Endothelial cell of umbilical vein (primary cell): Measurements from ENCODE around the gene ARHGAP15. TPM values are rescaled to one million over a fixed set of nuclear protein-coding genes. Genes with fewer than 3 reads are reported as not detected.

ENCODE experiments used
- BruUV-seq: library from RNA; stranded (reverse); fragments of 400-500 nt; replicated peaks from 2 replicates; lab custom pipeline; 2021; lab: Mats Ljungman, UMichigan
- CTCF ChIA-PET: fragments of 300-600, 350-600 bp; sonication (Branson Sonifier 250); formaldehyde crosslinking; loops from one replicate; lab custom pipeline; 2021; ENCODE audit warnings: antibody characterized with exemption, inconsistent platforms; lab: Charles Lee
- POLR2A ChIA-PET: fragments of 300-600, 350-600 bp; sonication (Branson Sonifier 250); formaldehyde crosslinking; loops from one replicate; lab custom pipeline; 2021; ENCODE audit warnings: antibody characterized with exemption, inconsistent platforms; lab: Charles Lee
- DNase-seq: peaks from one replicate; pipeline ENCODE4 v3.0.0-alpha.2; 2011; ENCODE audit warnings: low read depth, low spot score
- FAIRE-seq: peaks from 2 replicates; lab custom pipeline; 2011; peaks lifted over from hg19 to GRCh38; lab: Jason Lieb, UNC
- H2AFZ ChIP-seq: 2 replicates; pipeline ENCODE4 v1.6.0; 2012; ENCODE audit warnings: low read depth, low read length, control low read depth, inconsistent platforms
- H3K27ac ChIP-seq: 2 replicates; pipeline ENCODE4 v1.5.1; 2011; ENCODE audit warnings: low read depth, mild to moderate bottlenecking, control low read depth, low read length, moderate library complexity; ENCODE audit not compliant: insufficient read depth
- H3K27me3 ChIP-seq, 2 experiments: 2 replicates each; pipeline versions ENCODE4 v1.6.0 to v1.6.1; 2011; ENCODE audit warnings: low read length in 2 of 2, mixed read lengths in 1 of 2; ENCODE audit not compliant: control insufficient read depth in 2 of 2, insufficient read depth in 2 of 2
- H3K36me3 ChIP-seq, 2 experiments: 2 replicates in 1 of 2; 3 replicates in 1 of 2; pipeline ENCODE4 v1.5.1; 2011; ENCODE audit warnings: low read length in 2 of 2, mild to moderate bottlenecking in 1 of 2, moderate library complexity in 1 of 2; ENCODE audit not compliant: control insufficient read depth in 2 of 2, insufficient read depth in 2 of 2; ENCODE audit errors: extremely low read depth in 1 of 2
- H3K4me1 ChIP-seq: 3 replicates; pipeline ENCODE4 v1.5.1; 2011; ENCODE audit warnings: mild to moderate bottlenecking, low read length; ENCODE audit not compliant: control insufficient read depth, insufficient read depth; ENCODE audit errors: extremely low read depth
- H3K4me2 ChIP-seq: 2 replicates; pipeline ENCODE4 v1.6.1; 2011; ENCODE audit warnings: low read length, control low read depth, mixed read lengths; ENCODE audit not compliant: insufficient read depth
- H3K4me3 ChIP-seq, 3 experiments: fragments of 200-600 bp in 1 of 3; sonication (generic), shearing (Covaris generic) in 1 of 3; replicated peaks in 1 of 3; 2 replicates each; pipeline ENCODE4 v1.5.1; 2011 to 2016; ENCODE audit warnings: control low read depth in 3 of 3, low read length in 3 of 3, mild to moderate bottlenecking in 2 of 3, inconsistent platforms in 1 of 3, low read depth in 1 of 3, moderate library complexity in 1 of 3; ENCODE audit not compliant: insufficient read depth in 1 of 3
- H3K79me2 ChIP-seq: 2 replicates; pipeline ENCODE4 v1.6.0; 2012; ENCODE audit warnings: low read length, inconsistent platforms; ENCODE audit not compliant: control insufficient read depth, insufficient read depth
- H3K9ac ChIP-seq: replicated peaks from 2 replicates; pipeline ENCODE3; 2011; ENCODE audit warnings: low read length, control low read depth; ENCODE audit not compliant: insufficient read depth; ENCODE audit errors: extremely low read depth
- H3K9me1 ChIP-seq: replicated peaks from 3 replicates; pipeline ENCODE4 v1.6.0; 2011; ENCODE audit warnings: mild to moderate bottlenecking, low read length; ENCODE audit not compliant: control insufficient read depth, insufficient read depth; ENCODE audit errors: extremely low read depth
- H3K9me3 ChIP-seq: replicated peaks from 2 replicates; pipeline ENCODE4 v1.5.1; 2012; ENCODE audit warnings: low read length, inconsistent platforms; ENCODE audit not compliant: control insufficient read depth, insufficient read depth
- H4K20me1 ChIP-seq: replicated peaks from 2 replicates; pipeline ENCODE3; 2011; ENCODE audit warnings: mild to moderate bottlenecking, low read length; ENCODE audit not compliant: control insufficient read depth, insufficient read depth; ENCODE audit errors: extremely low read depth
- CTCF ChIP-seq, 2 donors: IDR thresholded peaks; 1 replicate in 1 of 2; 2 replicates in 1 of 2; pipeline ENCODE4 v1.5.1; 2011; ENCODE audit warnings: low read length in 2 of 2, mild to moderate bottlenecking in 2 of 2, moderate library complexity in 2 of 2, control low read depth in 1 of 2, inconsistent platforms in 1 of 2, low read depth in 1 of 2; ENCODE audit not compliant: insufficient read depth in 1 of 2; ENCODE audit errors: extremely low read depth in 1 of 2
- EZH2 ChIP-seq: IDR thresholded peaks from 2 replicates; pipeline ENCODE4 v1.6.1; 2012; ENCODE audit warnings: borderline replicate concordance, low read depth, mild to moderate bottlenecking, moderate library complexity, low read length, inconsistent platforms; ENCODE audit not compliant: severe bottlenecking
- FOS ChIP-seq: IDR thresholded peaks from 2 replicates; pipeline ENCODE4 v1.6.1; 2011; ENCODE audit warnings: mild to moderate bottlenecking, low read length, moderate library complexity, borderline replicate concordance; ENCODE audit not compliant: insufficient read depth
- GATA2 ChIP-seq: IDR thresholded peaks from 2 replicates; pipeline ENCODE4 v1.7.0; 2011; ENCODE audit warnings: low read depth, mild to moderate bottlenecking, moderate library complexity, mixed read lengths, low read length; ENCODE audit not compliant: insufficient read length, insufficient read depth
- JUN ChIP-seq: IDR thresholded peaks from 2 replicates; pipeline ENCODE4 v1.6.1; 2011; ENCODE audit warnings: borderline replicate concordance, low read depth; ENCODE audit not compliant: insufficient read length, insufficient read depth
- MAX ChIP-seq: IDR thresholded peaks from 2 replicates; pipeline ENCODE4 v1.6.1; 2011; ENCODE audit not compliant: insufficient read depth, insufficient read length
- MYC ChIP-seq: IDR thresholded peaks from one replicate; pipeline ENCODE4 v1.6.1; 2011; ENCODE audit warnings: mild to moderate bottlenecking, low read depth, low read length
- POLR2A ChIP-seq: IDR thresholded peaks from 2 replicates; pipeline ENCODE4 v1.6.1; 2012; ENCODE audit warnings: low read depth, mild to moderate bottlenecking, control low read depth, low read length
- POLR2AphosphoS5 ChIP-seq: IDR thresholded peaks from 2 replicates; pipeline ENCODE4 v1.6.1; 2012; ENCODE audit warnings: low read depth, mild to moderate bottlenecking, control low read depth, low read length, moderate library complexity; ENCODE audit not compliant: insufficient read depth
- dilution Hi-C: fragments of 300-500 bp; cut with MboI; formaldehyde crosslinking; loops from one replicate; pipeline ENCODE4 v1.15.0; 2019; ENCODE audit warnings: low sequenced_read_pairs; ENCODE audit not compliant: extremely low pct_ligation_motif_present
- intact Hi-C: fragments of 100-400 bp; cut with micrococcal nuclease; formaldehyde crosslinking; loops from one replicate; pipeline ENCODE4 v1.10.0; 2022
- polyA plus RNA-seq, 4 experiments: library from polyadenylated mRNA; depleted of rRNA in 3 of 4; stranded (reverse) in 3 of 4; unstranded in 1 of 4; fragments of >200 nt; gene quantifications; 2 replicates each; pipeline versions ENCODE4 v1.2.1 to v1.2.3, GENCODE V29; 2011 to 2012; ENCODE audit warnings: missing spikeins in 1 of 4
- total RNA-seq: library from RNA; stranded (reverse); gene quantifications from 2 replicates; pipeline ENCODE4 v1.2.3, GENCODE V29; 2021

Gene ARHGAP15
- total and polyA plus RNA-seq, 2 donors (not counting 3 experiments of a cell fraction or from before 2014, with no cell fraction given) = not detected

- DNase-seq = no peak
- ChIA-PET POLR2A (no interaction called here), CTCF (no interaction called here)
- dilution Hi-C loops (no loop called here), intact Hi-C loops (no loop called here)
- H3K4me1 ChIP-seq = no peaks in the 10 kb centered on the region
- no peak overlapping the region for H3K27ac ChIP-seq
- H2AFZ ChIP-seq = no peak overlapping the region
- no peak overlapping the region for H3K4me3 ChIP-seq
- H3K79me2 ChIP-seq = no peaks in the 10 kb centered on the region
- H4K20me1 ChIP-seq = no peaks in the 10 kb centered on the region
- no peak for FAIRE-seq
- TF ChIP-seq POLR2A (no peak), CTCF (IDR thresholded peaks at IDR 0.05; ENCODE audit: extremely low read depth in 1 of 2, insufficient read depth in 1 of 2, low read depth in 1 of 2, low read length in 2 of 2) (no peak)
- no peaks in the 10 kb centered on the region for H3K36me3 ChIP-seq
- no TSS peak for BruUV-seq
- no peaks in the 10 kb centered on the region for H3K9me3 ChIP-seq
- H3K4me2 ChIP-seq = no peak overlapping the region
- peaks cover 0 to 2% of the 10 kb centered on the region in 2 experiments for H3K27me3 ChIP-seq
- H3K9me1 ChIP-seq = no peaks in the 10 kb centered on the region
- H3K9ac ChIP-seq = no peak overlapping the region
Measured at GRCh38 chr2:143696651-143697050, 567.4 kb downstream of the ARHGAP15 start.

- no TSS peak for BruUV-seq
- Histone ChIP-seq H3K4me2 (no peak overlapping the region), H2AFZ (no peak overlapping the region), H3K27me3 (peaks cover 0 to 2% of the 10 kb centered on the region in 2 experiments), H3K4me1 (no peaks in the 10 kb centered on the region), H3K4me3 (no peak overlapping the region), H3K9me1 (no peaks in the 10 kb centered on the region), H3K79me2 (no peaks in the 10 kb centered on the region), H3K27ac (no peak overlapping the region), H3K36me3 (no peaks in the 10 kb centered on the region), H4K20me1 (no peaks in the 10 kb centered on the region), H3K9me3 (no peaks in the 10 kb centered on the region), H3K9ac (no peak overlapping the region)
- intact Hi-C loops (no loop called here), dilution Hi-C loops (no loop called here)
- no peak for TF ChIP-seq POLR2AphosphoS5
- no peak for TF ChIP-seq MYC
- TF ChIP-seq FOS = no peak
- TF ChIP-seq JUN = no peak
- no peak for TF ChIP-seq MAX
- no peak for TF ChIP-seq CTCF (IDR thresholded peaks at IDR 0.05; ENCODE audit: extremely low read depth in 1 of 2, insufficient read depth in 1 of 2, low read depth in 1 of 2, low read length in 2 of 2)
- no peak for TF ChIP-seq GATA2
- no peak for TF ChIP-seq POLR2A
- no peak for TF ChIP-seq EZH2
- DNase-seq (no peak), FAIRE-seq (no peak)
- ChIA-PET CTCF (no interaction called here), POLR2A (no interaction called here)
Measured at GRCh38 chr2:143697744-143698143, 568.5 kb downstream of the ARHGAP15 start.
